ENCODE results near the gene PAK4. TPM values are rescaled to one million over a fixed set of nuclear protein-coding genes. Genes with fewer than 3 reads are reported as not detected.

The PAK4 gene
- total RNA-seq, 4 donors from 2014 or later, result 4.0 to 4.8 (median 4.6) TPM

- TF ChIP-seq, protein P1, sequence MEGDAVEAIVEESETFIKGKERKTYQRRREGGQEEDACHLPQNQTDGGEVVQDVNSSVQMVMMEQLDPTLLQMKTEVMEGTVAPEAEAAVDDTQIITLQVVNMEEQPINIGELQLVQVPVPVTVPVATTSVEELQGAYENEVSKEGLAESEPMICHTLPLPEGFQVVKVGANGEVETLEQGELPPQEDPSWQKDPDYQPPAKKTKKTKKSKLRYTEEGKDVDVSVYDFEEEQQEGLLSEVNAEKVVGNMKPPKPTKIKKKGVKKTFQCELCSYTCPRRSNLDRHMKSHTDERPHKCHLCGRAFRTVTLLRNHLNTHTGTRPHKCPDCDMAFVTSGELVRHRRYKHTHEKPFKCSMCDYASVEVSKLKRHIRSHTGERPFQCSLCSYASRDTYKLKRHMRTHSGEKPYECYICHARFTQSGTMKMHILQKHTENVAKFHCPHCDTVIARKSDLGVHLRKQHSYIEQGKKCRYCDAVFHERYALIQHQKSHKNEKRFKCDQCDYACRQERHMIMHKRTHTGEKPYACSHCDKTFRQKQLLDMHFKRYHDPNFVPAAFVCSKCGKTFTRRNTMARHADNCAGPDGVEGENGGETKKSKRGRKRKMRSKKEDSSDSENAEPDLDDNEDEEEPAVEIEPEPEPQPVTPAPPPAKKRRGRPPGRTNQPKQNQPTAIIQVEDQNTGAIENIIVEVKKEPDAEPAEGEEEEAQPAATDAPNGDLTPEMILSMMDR (IDR thresholded peaks at IDR 0.05; ENCODE audit: low read depth), result no peak
Measured at GRCh38 chr19:39148939-39149529, 23.4 kb downstream of the PAK4 start.

GRCh38 chr19:39150235-39150634, 24.6 kb downstream of the PAK4 start:
- TF ChIP-seq, protein P1 (IDR thresholded peaks at IDR 0.05; ENCODE audit: low read depth), result no peak

GRCh38 chr19:39150807-39151600, 25.4 kb downstream of the PAK4 start:
- TF ChIP-seq, protein P1 (IDR thresholded peaks at IDR 0.05; ENCODE audit: low read depth), result no peak

- TF ChIP-seq, protein P1 (IDR thresholded peaks at IDR 0.05; ENCODE audit: low read depth), result no peak
Measured at GRCh38 chr19:39152066-39152465, 26.5 kb downstream of the PAK4 start.

DNA sequence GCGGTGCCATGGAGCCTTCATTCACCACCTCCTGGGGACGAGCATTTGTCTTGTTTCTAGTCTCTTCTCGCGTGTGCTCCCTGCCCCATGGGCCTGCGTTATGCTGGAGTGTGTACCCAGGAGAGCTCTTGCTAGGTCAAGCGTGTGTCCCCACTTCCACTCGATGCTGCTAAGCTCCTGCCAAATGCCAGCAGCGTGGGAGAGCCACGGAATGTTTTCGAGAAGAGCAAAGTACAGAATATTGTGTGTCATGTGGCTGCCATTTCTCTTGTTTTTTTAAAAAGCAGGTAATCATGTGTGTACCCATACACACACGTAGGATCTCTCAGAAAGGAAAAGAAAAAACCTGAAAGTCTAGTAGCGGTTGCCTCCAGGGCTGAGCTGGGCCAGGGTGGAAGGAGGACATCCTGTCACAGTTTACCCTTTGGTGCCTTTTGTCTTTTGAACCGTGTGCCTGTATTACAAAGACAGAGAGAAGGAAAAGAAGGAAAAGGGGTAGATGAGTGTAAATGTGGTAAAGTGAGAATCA, 28.6 kb downstream of the PAK4 start:
- TF ChIP-seq, protein P1 (IDR thresholded peaks at IDR 0.05; ENCODE audit: low read depth), result no peak

- TF ChIP-seq, protein P1 (IDR thresholded peaks at IDR 0.05; ENCODE audit: low read depth), result no peak
Measured at GRCh38 chr19:39154629-39155100, 29.1 kb downstream of the PAK4 start.

DNA sequence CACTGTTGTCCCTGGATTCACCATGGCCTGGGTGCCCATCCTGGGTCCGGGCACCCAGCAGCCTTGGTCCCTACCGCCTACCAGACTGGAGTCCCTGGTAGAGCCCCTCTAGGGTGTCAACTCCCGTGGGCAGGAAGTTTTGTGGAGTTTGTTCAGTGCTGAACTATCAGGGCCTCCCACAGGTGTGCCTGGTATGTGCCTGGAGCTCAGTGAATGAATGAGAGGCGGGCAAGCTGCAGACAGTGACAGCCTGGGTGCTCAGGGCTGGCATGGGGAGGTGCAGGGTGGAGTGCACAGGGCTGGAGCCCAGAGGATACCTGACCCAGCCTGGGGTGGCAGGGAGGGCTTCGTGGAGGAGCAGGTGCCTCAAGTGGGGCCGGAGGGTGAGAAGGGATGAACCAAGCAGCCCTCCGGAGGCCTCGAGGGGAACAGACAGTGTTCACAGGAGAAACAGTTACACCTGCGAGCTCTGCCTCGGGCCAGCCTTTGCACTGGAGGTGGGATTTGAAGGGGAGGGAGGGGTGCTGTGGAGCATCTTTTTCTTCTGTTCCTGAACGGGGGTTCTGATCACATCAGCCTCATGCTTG, 29.6 kb downstream of the PAK4 start:
- TF ChIP-seq, protein P1 (IDR thresholded peaks at IDR 0.05; ENCODE audit: low read depth), result no peak

Measured in subcutaneous adipose tissue (tissue), 4 donors.